VCaP (cell line): ENCODE measurements around the gene PLCD3.

Source experiments
- H3K27ac ChIP-seq: fragments of 450-650 bp; 2 replicates; pipeline ENCODE4 v1.5.1; 2017
- TF ChIP-seq, protein P1 (sequence below): fragments of 450-650 bp; conservative IDR thresholded peaks from 2 replicates; pipeline ENCODE4 v1.5.1; 2017; ENCODE audit warnings: mild to moderate bottlenecking, moderate library complexity

The PLCD3 gene

DNA sequence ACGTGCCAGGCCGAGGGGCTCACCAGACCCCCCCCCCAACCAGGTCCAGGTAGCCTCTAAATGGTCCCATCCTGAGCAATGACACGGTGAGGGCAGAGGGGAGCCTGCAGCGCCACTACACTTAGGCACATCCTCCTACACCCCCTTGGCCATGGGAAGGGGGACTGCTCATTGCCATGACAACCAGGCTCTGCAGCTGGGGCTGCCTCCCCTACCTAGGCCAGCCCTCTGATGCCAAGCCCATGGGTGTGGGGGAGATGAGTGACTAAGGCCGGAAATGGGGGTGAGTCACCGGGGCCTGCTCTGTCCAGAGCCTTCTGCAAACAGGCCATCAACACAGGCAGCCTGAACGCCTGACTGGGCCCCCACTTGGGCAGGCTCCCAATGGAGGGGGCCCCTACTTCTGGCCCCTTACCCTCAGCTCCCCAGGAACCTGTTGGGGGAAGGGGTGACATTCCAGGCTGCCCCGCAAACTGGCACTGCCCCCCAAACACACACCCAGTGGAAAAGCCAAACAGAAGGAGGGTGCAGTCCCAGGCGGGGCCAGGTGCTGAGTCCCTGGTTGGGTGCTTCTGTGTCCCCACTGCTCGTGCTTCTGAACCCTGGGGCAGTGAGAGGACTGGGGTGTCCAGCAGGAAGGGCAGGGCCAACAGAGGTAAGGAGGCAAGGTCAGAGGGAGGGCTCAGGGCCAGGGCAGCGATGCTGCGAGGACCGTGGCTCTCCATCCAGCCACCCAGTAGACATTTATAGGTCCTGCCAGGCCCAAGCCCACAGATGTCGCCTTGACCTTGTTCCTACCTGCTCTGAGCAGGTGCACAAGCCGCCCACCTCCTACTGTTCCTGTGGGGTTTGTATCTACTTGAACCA lies 8.2 kb downstream of the PLCD3 start:
- H3K27ac ChIP-seq, result no peak overlapping the region
- TF ChIP-seq, protein P1, sequence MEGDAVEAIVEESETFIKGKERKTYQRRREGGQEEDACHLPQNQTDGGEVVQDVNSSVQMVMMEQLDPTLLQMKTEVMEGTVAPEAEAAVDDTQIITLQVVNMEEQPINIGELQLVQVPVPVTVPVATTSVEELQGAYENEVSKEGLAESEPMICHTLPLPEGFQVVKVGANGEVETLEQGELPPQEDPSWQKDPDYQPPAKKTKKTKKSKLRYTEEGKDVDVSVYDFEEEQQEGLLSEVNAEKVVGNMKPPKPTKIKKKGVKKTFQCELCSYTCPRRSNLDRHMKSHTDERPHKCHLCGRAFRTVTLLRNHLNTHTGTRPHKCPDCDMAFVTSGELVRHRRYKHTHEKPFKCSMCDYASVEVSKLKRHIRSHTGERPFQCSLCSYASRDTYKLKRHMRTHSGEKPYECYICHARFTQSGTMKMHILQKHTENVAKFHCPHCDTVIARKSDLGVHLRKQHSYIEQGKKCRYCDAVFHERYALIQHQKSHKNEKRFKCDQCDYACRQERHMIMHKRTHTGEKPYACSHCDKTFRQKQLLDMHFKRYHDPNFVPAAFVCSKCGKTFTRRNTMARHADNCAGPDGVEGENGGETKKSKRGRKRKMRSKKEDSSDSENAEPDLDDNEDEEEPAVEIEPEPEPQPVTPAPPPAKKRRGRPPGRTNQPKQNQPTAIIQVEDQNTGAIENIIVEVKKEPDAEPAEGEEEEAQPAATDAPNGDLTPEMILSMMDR, result no peak

DNA sequence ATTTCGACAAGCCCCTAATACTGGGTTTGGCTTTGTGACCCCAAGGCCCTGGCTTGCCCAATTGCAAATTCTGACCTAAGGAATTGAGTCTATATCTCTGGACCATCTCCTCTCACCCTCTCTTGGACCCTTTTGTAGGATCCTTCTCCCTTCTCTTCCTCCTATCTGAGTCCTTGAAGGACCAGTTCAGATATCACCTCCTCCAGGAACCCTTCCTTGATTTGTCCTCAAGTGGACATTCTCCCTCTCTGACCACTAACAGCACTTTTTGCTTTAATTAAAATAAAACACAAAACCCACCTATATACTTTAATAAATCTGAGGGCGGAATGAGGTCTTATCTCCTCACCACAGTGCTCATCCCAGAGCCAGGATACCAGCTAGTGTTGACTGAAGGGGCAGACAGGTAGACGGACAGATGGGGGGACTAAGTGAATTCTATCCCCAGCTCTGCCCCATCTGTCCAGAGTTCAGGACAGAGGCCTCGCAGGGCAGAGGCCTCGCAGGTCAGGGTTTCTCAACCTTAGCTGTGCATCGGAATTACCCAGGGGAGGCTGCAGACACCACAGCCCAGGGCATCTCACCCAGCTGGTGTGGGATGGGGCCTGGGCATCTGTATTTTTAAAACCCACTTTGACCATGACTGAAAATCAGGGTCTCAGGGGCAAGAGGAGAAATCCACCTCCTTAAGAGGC lies 9.1 kb downstream of the PLCD3 start:
- TF ChIP-seq, protein P1, result no peak
- no peak overlapping the region for H3K27ac ChIP-seq

DNA sequence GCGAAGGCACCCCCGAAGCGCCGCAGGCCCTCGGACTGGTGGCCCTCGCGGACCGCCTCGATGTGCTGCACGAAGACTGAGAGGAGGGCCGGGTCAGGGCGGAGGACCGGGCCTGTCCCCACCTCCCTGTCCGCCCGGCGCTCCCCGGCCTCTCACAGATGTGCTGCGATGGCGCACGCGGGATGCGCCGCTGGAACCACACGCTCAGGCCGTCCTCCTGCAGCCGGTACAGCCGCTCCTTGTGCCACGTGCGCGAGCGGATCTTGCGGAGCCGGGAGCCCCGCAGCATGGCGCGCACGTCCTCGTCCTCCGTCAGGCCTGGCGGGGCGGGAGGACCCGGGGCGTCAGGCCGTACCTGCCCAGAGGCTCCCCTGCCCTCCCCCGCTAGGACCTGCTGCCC lies 11.3 kb downstream of the PLCD3 start:
- TF ChIP-seq, protein P1, result no peak
- H3K27ac ChIP-seq, result no peak overlapping the region

DNA sequence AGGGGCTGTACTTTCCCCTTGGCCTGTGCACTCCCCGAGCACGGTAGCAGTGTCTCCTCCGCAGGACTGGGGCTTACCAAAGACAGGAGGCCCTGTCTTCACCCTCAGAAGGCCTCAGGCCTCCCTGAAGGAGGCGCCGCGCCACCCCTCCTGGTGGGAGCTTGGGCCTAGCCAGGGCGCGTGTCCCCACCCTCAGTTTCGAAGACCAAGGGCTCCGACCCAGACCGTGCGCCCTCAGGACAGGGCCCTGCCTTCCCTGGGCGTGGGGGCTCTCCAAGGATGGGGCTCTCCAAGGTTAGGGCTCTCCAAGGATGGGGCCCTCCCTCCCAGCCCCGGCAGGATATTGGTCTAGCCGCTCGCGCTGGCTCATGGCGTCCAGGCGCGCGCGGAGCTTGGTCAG lies 11.8 kb downstream of the PLCD3 start:
- TF ChIP-seq, protein P1, result no peak

DNA sequence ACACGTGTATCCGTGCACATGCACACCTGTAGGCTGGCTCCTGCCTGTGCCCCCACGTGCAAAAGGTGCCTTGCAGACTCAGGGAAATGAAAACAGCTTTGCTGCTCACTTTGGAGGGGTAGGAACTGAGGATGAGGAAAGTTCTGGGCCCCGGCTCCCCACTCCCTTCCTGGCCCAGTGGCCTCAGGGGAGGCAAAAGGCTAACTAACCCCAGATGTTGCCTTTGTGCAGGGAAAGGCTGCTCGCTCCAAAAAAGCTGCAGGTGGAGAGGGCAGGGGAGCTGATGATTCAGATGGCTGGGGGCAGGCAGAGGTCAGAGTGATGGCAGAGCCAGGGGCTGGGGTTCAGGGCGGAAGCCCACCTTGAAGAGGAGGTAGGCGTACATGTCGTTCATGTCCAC lies 12.4 kb downstream of the PLCD3 start:
- TF ChIP-seq, protein P1, result no peak

More for the DNA sequence above, 11.8 kb downstream of the PLCD3 start:
- H3K27ac ChIP-seq, result no peak overlapping the region

DNA sequence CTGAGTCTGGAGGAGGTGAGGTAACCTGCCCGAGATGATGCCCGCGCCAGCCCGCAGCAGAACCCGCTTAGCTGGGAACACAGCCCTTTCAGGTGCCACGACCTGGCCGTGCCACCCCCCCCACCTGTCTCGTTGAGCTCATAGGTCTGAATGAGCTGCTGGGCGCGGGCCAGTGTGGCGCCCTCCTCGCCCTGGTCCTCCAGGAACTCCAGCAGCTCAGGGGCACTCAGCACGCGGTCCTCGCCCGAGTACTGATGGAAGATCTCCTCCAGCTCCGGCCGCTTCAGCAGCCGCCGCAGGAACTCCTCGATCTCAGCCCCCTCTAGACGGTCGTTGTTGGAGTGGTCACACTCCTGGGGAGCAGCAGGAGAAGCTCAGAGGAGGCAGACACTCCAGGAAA lies 13.6 kb downstream of the PLCD3 start:
- H3K27ac ChIP-seq, result no peak overlapping the region
- TF ChIP-seq, protein P1, result no peak

More for the DNA sequence above, 12.4 kb downstream of the PLCD3 start:
- H3K27ac ChIP-seq, result no peak overlapping the region

DNA sequence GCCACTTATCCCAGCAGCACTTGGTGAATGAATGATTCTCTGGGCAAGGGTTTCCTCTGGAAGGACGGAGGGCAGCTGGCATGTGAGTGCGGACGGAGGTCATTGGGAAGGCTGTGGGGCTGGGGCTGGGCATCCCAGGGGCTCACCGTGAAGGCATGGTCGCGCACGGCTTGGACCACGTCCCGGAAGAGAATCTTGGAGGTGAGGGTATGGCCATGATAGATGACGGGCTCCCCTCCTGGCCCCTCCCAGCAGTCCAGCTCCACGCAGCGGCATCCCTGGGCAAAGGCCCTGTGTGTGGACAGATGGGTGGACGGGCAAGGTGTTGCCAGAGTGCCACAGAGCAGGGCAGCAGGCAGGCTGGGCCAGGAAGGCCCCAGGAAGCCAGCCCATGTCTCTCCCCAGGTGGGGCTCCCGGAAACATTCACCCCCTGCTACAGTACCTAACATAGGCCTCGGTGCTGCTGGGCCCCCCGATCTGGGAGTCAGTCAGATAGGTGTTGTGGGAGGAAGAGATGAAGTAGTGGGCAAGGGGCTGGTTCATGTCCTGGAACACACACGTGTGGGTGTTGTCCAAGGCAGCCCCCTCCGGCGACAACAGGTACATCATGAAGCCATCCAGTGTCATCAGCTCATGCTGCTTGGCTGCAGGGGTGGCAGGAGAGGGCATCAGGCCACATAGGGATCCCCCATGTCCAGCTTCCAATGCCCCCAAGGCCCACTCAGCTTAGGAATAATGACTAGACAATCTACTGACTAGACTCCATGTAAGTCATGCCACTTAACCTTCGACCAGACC lies 14.3 kb downstream of the PLCD3 start:
- no peak overlapping the region for H3K27ac ChIP-seq
- TF ChIP-seq, protein P1, result no peak
